ENCODE data around the gene TRIM29. TPM values are rescaled to one million over a fixed set of nuclear protein-coding genes. Genes with fewer than 3 reads are reported as not detected.

TRIM29 gene
- total RNA-seq, 1 donor from 2014 or later, result not detected

DNA sequence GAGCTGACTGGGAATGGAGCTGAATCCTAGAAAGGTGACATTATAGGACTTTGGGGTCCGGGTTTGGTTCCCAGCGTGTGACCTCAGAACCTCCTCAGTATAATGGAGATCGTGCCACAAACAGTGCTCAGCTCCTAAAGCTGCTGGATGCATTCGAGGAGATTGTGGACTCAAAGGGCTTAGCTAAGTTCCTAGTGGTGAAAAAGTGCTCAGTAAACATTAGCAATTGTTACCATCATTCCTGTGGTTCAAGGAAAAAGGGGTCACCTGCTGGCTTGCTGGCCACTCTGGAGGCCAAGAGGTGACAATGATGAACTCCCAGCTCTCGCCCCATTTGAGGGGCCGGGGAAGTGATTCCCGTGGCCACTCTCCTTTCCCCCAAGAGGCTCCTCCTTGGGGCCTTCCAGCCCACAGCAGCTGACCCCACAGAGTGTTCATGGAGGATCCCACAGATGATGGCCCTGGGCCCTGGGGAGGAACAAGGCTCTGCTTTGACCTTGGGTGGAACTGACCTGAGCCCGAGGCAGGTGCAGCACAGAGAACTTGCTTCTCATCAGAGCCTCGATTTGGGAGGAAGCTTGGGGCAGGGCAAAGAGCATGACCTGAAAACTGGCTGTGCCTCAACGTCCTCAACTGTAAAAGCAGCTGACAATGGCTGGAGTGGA, 40.1 kb downstream of the TRIM29 start:
- no peak for DNase-seq (ENCODE audit: low read depth in 2 of 2)

DNA sequence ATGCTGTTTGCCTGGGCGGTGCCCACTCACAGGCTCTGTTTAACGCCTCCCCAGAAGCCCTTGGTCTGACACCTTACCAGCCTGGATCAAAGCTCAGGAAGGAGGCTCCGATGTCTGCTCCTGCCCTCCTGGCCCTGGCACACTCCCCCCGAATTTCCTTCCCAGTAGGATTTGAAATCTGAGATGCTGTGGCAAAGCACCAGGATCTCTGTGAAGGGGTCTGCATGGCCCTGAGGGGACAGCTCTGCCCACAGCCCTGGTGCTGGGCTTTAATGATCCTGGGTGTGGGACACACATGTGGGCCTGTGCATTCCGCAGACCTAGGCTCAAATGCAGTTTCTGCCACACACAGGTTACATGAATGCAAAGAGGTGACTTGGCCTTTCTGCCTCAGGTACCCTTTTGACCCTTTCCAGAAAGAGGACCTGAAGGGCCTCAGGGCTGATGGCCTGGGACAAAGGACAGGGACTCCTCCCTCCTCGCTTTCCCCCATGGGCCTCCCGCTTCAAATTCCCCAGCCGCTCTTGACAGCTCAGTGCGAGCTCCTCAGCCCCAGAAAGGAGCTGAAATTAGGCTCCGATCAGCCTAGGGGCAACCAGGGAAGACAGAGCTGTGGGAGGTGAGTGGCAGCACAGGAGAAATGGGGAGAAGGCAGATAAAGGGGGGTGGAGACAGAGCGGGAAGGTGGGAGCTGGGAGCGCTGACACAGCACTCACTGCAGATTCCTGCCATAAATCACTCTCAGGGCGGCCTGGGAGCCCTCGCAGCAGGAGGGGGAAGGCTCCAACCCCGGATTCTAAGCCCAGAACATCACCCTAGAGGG, 41.3 kb downstream of the TRIM29 start:
- no peak for DNase-seq (ENCODE audit: low read depth in 2 of 2)

DNA sequence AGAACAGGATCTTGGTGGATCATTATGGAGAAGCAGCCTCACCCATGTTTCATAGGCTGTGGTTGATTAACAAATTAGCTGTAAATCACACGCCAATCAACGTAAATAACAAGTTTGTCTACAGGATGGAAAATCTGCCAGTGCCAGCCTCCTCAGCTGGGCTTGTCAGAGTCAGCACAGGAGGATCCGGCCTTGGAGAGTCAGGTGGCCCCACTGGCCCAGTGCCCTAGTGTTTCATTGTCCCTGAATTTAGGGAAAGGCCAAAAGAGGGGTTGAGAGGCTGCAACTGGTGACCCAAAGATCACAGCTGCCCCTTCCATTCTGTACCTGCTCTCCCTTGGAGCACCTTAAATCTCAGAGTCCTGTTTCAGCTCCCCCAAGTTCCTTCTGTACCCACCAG, 42.4 kb downstream of the TRIM29 start:
- no peak for DNase-seq (ENCODE audit: low read depth in 2 of 2)

DNA sequence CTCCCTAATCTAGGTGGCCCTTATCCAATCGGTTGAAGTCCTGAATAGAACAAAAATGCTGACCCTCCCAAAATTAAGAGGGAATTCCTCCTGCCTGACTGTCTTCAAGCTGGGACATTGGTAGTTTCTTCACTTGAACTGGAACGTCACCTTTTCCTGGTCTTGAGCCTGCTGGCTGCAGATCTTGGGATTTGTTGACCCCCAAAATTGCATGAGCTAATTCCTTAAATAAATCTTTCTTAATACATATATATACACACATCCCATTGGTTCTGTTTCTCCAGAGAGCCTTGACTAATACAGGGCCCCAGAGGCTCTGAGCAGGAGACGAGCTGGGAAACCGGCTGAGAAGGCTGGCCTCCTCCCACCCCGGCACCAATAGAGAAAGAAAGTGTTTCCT, 46.2 kb downstream of the TRIM29 start:
- no peak for DNase-seq (ENCODE audit: low read depth in 2 of 2)

DNA sequence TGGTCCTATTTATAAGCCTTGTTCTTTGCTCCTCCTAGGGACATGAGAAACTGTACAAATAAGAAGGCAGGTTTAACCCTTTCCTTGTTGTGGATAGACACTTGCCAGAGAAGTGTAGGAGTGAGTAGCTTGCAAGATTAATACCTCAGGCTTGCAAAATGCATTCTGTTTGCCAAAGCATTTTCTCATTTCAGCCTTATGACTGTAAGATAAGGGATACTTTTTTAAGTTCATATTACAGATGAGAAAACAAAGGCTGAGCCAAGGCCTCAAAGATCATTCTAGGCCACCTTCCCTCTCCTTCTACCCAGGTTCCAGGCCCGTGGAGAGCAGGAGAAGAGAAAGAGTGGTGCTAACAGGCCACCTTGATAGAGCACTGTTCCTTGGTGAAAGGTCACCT, 46.8 kb downstream of the TRIM29 start:
- DNase-seq (ENCODE audit: low read depth in 2 of 2), result no peak

DNA sequence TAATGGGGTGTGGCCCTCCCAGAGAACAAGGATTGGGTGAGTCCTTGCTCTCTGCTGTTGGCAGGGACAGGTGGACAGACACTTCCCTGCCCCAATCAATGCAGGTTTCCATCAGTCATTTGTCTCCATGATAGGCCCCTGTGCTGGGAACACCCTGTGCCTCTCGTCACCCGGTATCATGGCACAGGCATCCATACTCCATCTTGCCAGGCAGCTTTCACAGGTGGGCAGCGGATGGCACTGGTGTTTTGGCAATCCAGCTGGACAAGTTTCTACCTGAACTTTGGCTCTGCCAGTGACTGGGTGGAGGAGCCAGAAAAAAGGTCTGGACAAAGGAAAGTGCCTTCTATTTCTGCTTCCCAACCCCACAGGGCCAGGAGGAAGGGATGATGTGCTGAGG, 47.5 kb downstream of the TRIM29 start:
- DNase-seq (ENCODE audit: low read depth in 2 of 2), result no peak

DNA sequence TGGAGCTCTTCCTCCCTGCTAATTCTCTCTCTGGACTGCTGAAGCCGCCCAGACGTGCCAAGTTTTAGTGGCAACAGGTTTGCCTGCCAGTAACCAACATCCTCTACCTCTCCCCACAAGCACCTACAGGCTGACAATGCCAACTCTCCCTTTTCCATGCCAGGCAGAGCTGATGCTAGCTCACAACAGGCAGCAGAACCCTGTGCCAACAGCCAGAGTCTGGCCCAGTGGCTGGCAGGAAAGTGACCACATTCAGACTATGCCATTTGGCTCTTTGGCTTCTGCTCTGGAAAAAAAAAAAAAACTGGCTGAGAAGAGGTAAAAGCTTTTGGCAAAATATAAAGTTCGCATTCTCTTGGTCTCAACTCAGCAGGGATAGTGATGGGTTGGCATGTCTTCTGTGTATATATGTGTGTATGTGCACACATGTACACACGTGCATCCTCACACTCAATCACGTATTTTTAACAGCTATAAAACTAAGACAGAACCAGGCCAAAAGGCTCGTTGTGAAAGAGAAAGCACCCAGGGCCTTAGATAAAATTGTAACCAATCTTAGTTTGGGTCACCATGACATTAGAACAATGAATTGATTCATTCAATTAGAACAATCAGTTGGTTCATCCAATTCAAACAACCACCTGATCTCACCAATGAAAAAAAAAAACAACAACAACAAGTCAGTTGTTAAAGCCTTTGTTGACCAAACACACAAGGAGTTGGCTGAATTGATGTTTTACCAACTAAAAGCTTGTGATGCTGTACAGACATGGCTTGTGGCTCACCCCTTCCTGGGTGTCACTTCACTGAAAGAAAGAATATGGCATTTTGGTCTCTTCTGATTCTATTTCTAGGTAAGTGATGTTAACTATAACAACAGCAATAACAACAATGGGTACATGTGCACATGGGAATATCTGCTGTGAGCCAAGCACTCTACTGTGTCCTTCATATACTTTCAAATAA, 48.6 kb downstream of the TRIM29 start:
- no peak for DNase-seq (ENCODE audit: low read depth in 2 of 2)

DNA sequence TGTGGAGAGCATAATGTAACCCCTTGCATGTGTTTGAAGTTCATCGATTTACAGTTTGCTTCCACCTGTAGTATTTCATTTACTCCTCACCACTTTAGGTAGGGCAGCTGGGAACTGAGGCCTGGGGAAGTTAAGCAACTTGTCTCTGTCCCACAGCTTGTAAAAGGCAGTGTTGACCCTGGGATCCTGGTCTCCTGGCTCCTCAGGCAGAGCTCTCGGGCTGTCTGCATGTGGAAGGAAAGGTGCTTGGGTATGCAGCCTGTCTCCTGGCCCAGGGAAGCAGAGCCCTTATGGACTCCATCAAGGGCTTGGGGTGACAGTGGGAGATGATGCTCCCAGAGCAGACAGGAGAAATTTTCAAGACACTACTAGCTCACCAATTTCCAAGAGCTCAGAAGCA, 49.9 kb downstream of the TRIM29 start:
- no peak for DNase-seq (ENCODE audit: low read depth in 2 of 2)

DNA sequence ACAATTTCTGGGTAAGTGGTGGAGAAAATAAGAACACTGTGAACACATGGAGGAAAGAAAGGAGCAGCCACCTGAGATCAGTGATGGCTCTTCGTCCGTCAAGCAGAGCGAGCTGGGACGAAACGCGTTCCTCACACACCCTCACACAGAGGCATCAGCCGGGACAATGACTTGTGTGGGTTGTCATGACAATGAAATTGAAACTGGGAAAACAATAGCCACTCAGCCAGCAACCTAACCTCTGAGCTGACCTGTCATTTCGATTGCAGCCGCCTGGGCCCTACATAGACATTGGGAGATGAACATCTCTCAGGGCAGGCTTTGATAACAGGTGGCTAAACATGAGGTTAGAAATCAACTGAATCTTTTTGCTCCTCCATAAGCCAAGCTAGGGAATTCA, 51.3 kb downstream of the TRIM29 start:
- DNase-seq (ENCODE audit: low read depth in 2 of 2), result no peak

DNA sequence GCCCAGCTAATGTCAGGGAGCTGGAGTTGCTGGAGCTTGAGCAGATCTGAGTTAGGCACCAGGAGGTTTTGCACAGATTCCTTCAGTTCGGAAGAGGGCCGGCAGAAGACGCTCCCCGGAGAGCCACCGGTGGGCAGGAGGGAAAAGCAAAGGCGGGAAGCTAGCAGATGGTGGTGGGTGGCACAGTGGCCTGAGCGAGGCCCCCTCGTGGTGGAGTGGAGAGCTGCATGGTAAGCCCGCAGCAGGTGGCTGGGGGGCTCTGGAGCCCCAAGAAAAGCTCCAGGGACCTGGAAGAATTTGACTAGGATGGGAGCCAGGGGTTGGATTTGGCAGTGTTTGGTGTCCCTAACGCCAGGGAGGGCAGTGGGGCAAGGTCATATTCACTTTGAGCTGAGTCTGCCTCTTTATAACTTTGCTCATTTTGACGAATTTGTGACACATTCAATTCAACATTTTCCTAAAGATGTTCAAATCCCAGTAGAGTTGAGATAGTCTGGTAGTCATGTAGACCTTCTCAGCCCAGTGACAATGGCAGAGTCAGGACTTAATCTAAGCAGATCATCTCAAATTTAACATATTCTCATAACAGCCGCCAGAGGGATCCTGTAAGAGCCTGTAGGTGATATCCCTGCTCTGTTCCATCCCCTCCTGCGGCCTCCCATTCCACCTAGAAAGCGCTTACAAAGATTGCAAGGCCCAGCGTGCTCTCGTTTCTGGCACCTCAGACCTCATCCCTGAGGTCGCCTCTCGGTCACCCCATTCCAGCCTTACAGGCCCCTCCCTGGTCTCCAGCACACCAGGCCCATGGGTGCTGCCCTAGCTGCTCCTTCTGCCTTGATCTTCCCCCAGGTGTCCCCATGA, 57.9 kb downstream of the TRIM29 start:
- DNase-seq (ENCODE audit: low read depth in 2 of 2), result no peak

DNA sequence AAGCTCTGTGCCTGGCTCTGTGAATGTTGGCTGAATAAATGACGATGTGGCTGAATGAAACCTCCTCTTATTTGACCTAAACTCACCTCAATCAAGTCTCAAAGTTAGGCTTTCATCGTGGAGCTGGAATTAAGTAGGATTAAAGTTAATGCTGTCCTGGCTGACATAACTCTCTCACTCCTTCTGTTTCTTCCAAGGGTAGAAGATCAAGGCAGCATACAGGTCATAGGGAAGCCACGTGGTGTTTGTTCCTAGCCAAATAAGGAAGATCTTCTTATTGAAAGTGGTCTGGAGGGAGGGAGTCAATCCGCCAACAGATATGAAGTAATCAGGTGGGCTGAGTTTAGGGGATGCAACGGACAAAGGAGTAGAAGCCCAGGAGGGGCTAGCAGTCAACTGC, 59.5 kb downstream of the TRIM29 start:
- no peak for DNase-seq (ENCODE audit: low read depth in 2 of 2)

DNA sequence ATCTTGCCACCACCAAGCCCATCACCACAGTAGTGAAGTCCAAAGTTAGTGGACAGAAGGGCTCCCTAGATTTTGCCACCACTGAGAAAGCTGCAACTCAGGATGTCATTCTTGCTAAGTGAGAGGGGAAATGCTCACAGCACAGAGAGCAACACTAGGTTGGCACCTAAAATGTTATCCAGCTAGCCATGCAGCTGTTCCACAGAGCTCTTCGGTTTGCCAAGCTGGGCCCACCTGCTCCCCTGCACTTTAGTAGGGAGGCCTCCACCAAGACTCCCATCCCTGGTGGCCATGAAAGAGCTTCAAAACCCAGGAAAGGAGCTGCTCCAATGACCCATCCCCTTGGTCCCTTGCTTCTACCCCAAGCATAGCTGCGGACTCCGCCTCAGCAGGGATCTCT, 63.8 kb downstream of the TRIM29 start:
- DNase-seq (ENCODE audit: low read depth in 2 of 2), result no peak

DNA sequence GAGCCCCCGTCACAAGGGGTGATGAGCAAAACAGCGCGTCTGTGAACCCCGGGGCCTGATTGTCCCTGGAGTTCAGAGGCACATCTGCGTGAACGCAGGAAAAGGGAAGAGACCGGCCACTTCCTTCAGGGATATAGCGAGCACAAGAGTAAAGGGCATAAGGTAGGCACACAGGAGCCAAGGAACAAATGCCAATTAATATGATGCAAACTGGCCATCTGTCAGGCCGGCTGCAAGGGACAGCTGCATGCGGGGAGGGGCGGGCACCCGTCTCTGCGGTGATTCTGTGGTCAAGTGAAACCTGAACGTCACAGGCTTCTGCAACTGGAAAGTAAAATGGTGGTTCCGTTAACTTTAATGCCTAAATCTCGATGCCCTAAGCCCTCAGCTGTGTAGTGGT, 64.7 kb downstream of the TRIM29 start:
- DNase-seq (ENCODE audit: low read depth in 2 of 2), result no peak

DNA sequence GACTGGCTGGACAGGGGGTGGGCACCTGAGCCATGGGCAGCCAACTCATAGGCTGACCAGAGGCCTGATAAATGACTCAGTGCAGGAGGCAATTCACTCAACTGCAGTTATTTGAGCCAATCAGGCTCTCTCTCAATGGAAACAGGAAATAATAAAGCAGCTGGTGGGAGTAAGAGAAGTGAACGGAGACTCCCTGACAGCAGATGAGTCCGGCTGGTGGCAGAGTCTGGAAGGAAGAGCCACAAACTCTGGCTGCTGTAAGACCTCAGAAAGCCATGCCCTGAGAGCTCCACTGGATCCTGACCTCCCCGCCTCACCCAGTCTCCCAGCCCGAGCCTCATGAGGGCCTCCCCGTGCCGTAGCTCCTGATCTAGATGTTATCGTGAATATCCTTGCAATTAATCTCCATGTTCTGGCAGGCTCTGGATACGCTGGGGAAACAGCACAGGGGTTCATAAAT, 69.8 kb downstream of the TRIM29 start:
- DNase-seq (ENCODE audit: low read depth in 2 of 2), result peak; percentile 54 to 55

DNA sequence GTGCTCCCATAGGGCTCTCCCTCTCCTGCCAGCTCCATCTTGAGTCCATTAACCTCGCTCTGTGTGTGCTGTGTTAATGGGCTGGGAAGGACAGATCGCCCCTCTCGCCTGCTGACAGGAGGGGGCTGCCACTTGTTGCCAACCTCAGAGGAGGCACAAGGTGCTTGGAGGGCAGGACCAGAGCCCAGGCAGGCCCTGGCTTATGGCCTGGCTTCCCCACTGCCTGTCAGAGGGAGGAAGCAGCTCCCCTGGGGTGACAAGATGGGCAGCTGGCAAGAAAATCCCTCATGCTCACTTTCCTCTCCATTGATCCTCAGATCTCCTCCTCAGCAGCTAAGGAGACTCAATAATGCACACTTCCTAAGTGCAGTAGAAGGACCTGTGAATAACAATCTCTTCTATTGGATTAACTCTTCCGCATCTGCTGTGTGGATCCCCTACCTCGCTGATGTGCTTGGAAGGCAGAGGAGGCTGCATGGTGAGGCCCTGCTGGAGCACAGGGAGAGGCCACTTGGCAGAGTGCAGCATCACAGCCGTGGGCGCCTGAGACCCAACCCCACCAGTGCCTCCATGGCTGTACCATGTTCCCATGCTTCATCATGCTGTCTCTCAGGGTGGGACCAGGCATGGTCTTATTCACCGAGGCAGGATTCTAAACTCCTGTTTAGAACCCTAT, 70.3 kb downstream of the TRIM29 start:
- DNase-seq (ENCODE audit: low read depth in 2 of 2), result no peak

DNA sequence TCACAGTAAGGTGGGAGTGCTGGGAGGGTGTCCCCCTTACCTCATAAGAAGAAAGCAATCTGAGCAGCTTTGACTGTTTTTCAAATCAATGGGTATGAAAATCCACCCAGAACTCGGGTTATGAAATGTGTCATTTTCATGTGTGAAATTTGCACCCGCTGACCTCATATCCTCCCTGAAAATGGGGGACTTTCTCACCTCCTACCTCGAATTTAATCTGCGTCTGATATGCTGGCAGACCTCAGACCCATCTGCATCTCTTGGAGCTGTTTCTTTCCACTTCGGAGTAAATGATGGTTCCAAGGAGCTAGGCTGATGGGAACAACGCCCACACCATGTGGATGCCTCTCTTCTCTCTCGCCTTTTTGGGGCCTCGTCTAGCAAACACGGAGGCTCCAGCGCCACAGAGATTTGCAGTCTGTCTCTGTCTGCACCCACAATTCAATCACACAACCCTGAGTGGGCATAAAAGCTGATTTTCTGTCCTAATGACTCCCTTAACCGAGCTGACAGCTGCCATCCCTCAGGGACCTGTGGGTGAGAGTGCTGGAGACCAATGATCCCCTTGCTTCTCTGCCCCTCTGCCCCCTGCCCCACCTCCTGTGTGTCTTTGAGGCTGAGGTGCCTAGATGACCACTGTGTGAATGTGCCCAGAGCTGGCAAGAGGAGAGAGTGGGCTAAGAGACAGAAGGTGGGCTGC, 71.0 kb downstream of the TRIM29 start:
- no peak for DNase-seq (ENCODE audit: low read depth in 2 of 2)

DNA sequence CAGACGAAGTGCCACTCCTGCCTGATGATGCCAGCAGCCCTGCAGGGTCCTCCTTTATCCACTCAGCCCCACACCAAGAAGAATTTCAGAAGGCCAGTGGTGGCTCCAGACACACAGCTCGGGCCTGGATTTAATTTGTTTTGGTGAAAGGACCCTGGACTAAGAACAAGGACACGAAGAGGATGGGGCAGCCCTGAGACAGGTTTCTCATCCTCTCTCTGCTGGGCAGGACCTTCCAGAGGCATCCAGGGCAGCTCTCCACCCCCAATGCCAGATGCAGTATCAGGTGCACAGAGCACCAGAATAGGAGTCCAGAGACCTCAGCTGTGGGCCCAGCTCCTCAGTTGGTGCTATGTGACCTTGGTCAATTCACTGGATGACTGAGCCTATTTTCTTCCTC, 72.0 kb downstream of the TRIM29 start:
- DNase-seq (ENCODE audit: low read depth in 2 of 2), result no peak

DNA sequence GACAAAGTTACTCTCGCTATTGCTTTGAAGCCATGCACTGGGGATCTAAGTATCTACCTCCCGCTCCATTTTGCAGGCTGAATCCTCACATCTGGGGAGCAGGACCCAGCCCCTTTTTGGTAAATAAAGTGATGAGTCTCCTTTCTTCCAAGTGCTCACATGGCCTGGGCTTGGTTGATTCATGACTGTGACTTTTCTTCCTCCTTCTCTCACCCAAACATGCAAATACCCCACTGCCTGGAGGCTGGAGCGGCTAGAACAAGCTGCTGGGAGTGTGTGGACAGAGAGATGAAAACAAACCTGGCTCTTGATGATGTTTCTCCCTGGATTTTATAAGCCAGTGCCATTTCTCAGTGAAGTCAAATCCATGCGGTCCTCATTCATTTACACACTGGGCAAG, 72.7 kb downstream of the TRIM29 start:
- DNase-seq (ENCODE audit: low read depth in 2 of 2), result no peak

DNA sequence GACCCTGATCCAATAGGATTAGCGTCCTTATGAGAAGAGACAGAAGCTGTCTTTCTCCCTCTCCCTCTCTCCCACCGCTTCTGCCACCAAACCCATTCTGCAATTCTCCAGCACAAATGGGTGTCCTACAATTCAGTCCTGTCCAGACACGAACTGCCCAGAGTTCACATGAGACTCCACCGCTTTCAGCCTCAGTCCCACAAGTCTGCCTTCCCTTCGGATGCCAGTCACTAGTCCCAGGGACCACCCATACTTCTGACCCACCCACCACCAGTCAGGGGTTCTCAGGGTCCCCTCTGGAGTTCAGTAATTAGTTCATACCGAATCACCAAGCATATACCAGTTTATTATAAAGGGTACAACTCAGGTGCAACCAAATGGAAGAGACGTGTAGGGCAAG, 73.6 kb downstream of the TRIM29 start:
- DNase-seq (ENCODE audit: low read depth in 2 of 2), result no peak

Data from lung microvascular endothelial cell (primary cell).